ENCODE data around the gene C2CD2. TPM values are rescaled to one million over a fixed set of nuclear protein-coding genes. Genes with fewer than 3 reads are reported as not detected.

The C2CD2 gene
- total RNA-seq, 1 experiment from 2014 or later = 50.4 TPM

GRCh38 chr21:41878831-41879189 lies 75.0 kb downstream of the C2CD2 start:
- POLR2A ChIA-PET (ENCODE audit: unreplicated experiment) = interaction anchor here (0.6 kb wide), 1 partner anchor 110 kb away, joined by 6 read pairs; no protein-coding TSS in a partner anchor
- peak overlapping the region; percentile 81 for H3K9ac ChIP-seq (ENCODE audit: low read length)
- H2AFZ ChIP-seq (ENCODE audit: low read length) = no peak overlapping the region
- H3K4me2 ChIP-seq (ENCODE audit: low read length) = peak overlapping the region; percentile 96
- DNase-seq = peak; percentile 77
- H3K9me3 ChIP-seq (ENCODE audit: low read length) = no peaks in the 10 kb centered on the region
- ATAC-seq = peak; percentile 49
- peaks cover 45% of the 10 kb centered on the region for H3K79me2 ChIP-seq (ENCODE audit: low read length)
- peaks cover 20% of the 10 kb centered on the region for H3K4me1 ChIP-seq (ENCODE audit: insufficient read depth, low read length)
- CTCF ChIA-PET = interaction anchor here (1.0 kb wide), 1 partner anchor 239 kb away, joined by 3 read pairs; no protein-coding TSS in a partner anchor
- no peak overlapping the region for H3K27ac ChIP-seq (ENCODE audit: low read length)
- H3K27me3 ChIP-seq (ENCODE audit: low read length) = no peaks in the 10 kb centered on the region
- intact Hi-C loops (cut with micrococcal nuclease) = no loop called here
- H3K4me3 ChIP-seq (ENCODE audit: low read length) = peak overlapping the region; percentile 74; the same call in 1 of the 2 replicates
- no peaks in the 10 kb centered on the region for H3K36me3 ChIP-seq (ENCODE audit: low read depth, low read length)
- H4K20me1 ChIP-seq (ENCODE audit: low read length) = no peaks in the 10 kb centered on the region
- no peak for TF ChIP-seq EZH2phosphoT487 (IDR thresholded peaks at IDR 0.05; ENCODE audit: borderline replicate concordance, low read length)
- no peak for TF ChIP-seq EZH2 (IDR thresholded peaks at IDR 0.05; ENCODE audit: low read length, unreplicated experiment)
- TF ChIP-seq CTCF (conservative IDR thresholded peaks at IDR 0.05; ENCODE audit: low read depth, low read length) = no peak
- H3F3A ChIP-seq (ENCODE audit: low read length, unreplicated experiment) = no peaks in the 10 kb centered on the region
- BruUV-seq (replicated peaks) = no TSS peak
- H3K9me2 ChIP-seq (replicated peaks; ENCODE audit: low read length) = no peaks in the 10 kb centered on the region

GRCh38 chr21:41877901-41878830 lies 75.7 kb downstream of the C2CD2 start:
- Histone ChIP-seq H3K27ac (ENCODE audit: low read length) (peak overlapping the region; percentile 25), H3K4me3 (ENCODE audit: low read length) (peak overlapping the region; percentile 74), H3K9me3 (ENCODE audit: low read length) (no peaks in the 10 kb centered on the region), H3K9ac (ENCODE audit: low read length) (peak overlapping the region; percentile 81), H3K36me3 (ENCODE audit: low read depth, low read length) (no peaks in the 10 kb centered on the region), H3K9me2 (replicated peaks; ENCODE audit: low read length) (no peaks in the 10 kb centered on the region), H3K79me2 (ENCODE audit: low read length) (peaks cover 50% of the 10 kb centered on the region), H3F3A (ENCODE audit: low read length, unreplicated experiment) (no peaks in the 10 kb centered on the region), H3K4me2 (ENCODE audit: low read length) (peak overlapping the region; percentile 96), H2AFZ (ENCODE audit: low read length) (peak overlapping the region; percentile 77), H3K27me3 (ENCODE audit: low read length) (no peaks in the 10 kb centered on the region), H3K4me1 (ENCODE audit: insufficient read depth, low read length) (peaks cover 20% of the 10 kb centered on the region), H4K20me1 (ENCODE audit: low read length) (no peaks in the 10 kb centered on the region)
- BruUV-seq (replicated peaks) = TSS peak; percentile 45
- intact Hi-C loops (cut with micrococcal nuclease) = no loop called here
- ChIA-PET POLR2A (ENCODE audit: unreplicated experiment) (interaction anchor here (0.6 to 0.7 kb wide), 3 partner anchors 10 to 467 kb away, joined by 3 to 7 read pairs (median 4); no protein-coding TSS in a partner anchor), CTCF (interaction anchor here (0.7 to 1.0 kb wide), 3 partner anchors 239 to 595 kb away, joined by 3 read pairs; no protein-coding TSS in a partner anchor)
- ATAC-seq (peak; percentile 34), DNase-seq (peak; percentile 44)
- TF ChIP-seq EZH2phosphoT487 (IDR thresholded peaks at IDR 0.05; ENCODE audit: borderline replicate concordance, low read length) (no peak), EZH2 (IDR thresholded peaks at IDR 0.05; ENCODE audit: low read length, unreplicated experiment) (no peak), CTCF (conservative IDR thresholded peaks at IDR 0.05; ENCODE audit: low read depth, low read length) (no peak)

Data from PC-3 (cell line).